ENCODE measurements around the gene ANHX. TPM values are rescaled to one million over a fixed set of nuclear protein-coding genes. Genes with fewer than 3 reads are reported as not detected.

The ANHX gene
- total RNA-seq, 3 donors from 2014 or later (not counting 1 experiment from before 2014, with no cell fraction given) = not detected

DNA sequence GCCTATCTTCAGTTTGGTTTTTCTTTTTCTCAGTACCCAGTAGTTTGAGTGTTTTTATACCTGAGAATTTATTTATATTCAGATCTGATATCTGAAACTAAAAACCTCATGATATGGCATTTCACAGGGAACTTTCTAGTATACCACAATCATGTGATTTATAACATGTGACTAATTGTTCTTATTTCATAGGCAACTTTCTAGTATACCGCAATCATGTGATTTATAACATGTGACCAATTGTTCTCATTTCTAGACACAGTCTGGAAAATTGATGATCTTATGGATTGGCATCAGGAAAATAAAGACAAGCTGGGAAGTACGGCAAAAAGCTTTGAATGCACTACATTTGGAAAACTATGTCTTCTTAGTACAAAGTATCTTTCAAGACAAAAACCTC lies 33.8 kb downstream of the ANHX start:
- Histone ChIP-seq H3K4me1 (ENCODE audit: control insufficient read depth, insufficient read depth, low read length) (no peaks in the 10 kb centered on the region), H3K27ac (ENCODE audit: low read length) (no peak overlapping the region), H3K27me3 (ENCODE audit: control insufficient read depth, insufficient read depth, low read length) (no peaks in the 10 kb centered on the region), H3K4me3 (ENCODE audit: low read length) (no peak overlapping the region), H3K9me3 (ENCODE audit: control insufficient read depth, insufficient read depth, low read length) (peaks cover 32% of the 10 kb centered on the region), H3K36me3 (ENCODE audit: control insufficient read depth, insufficient read depth, low read length) (peaks cover 27% of the 10 kb centered on the region)
- H3K9me3 Mint-ChIP-seq = peaks cover 11 to 20% of the 10 kb centered on the region in 2 donors
- no peak for TF ChIP-seq CTCF (IDR thresholded peaks at IDR 0.05)
- DNase-seq = no peak
- no peak overlapping the region for H3K4me3 Mint-ChIP-seq
- WGBS (ENCODE audit: insufficient coverage) = no CpG with 5 or more reads among the region's 2 CpGs
- no peaks in the 10 kb centered on the region for H3K27me3 Mint-ChIP-seq (ENCODE audit: low read depth in 2 of 2)
- H3K36me3 Mint-ChIP-seq = peaks cover 66% of the 10 kb centered on the region
- intact Hi-C loops (cut with micrococcal nuclease) = no loop called here
- ATAC-seq = no peak
- H3K27ac Mint-ChIP-seq = no peak overlapping the region
- no peaks in the 10 kb centered on the region for H3K4me1 Mint-ChIP-seq

GRCh38 chr12:133192847-133193246 lies 42.8 kb downstream of the ANHX start:
- H3K27ac Mint-ChIP-seq = no peak overlapping the region
- H3K4me3 Mint-ChIP-seq = no peak overlapping the region
- H3K4me1 Mint-ChIP-seq = peaks cover 0 to 4% of the 10 kb centered on the region in 2 donors
- H3K9me3 ChIP-seq (ENCODE audit: control insufficient read depth, insufficient read depth, low read length) = peaks cover 56% of the 10 kb centered on the region
- no peak for TF ChIP-seq CTCF (IDR thresholded peaks at IDR 0.05)
- H3K4me3 ChIP-seq (ENCODE audit: low read length) = no peak overlapping the region
- WGBS (ENCODE audit: insufficient coverage) = 97% methylated on average over 5 of the region's 5 CpGs
- H3K4me1 ChIP-seq (ENCODE audit: control insufficient read depth, insufficient read depth, low read length) = no peaks in the 10 kb centered on the region
- no peak overlapping the region for H3K27ac ChIP-seq (ENCODE audit: low read length)
- peaks cover 84% of the 10 kb centered on the region for H3K36me3 Mint-ChIP-seq
- no peak for ATAC-seq
- DNase-seq = no peak
- peaks cover 20 to 36% of the 10 kb centered on the region in 2 donors for H3K9me3 Mint-ChIP-seq
- no peaks in the 10 kb centered on the region for H3K27me3 ChIP-seq (ENCODE audit: control insufficient read depth, insufficient read depth, low read length)
- intact Hi-C loops (cut with micrococcal nuclease) = no loop called here
- no peaks in the 10 kb centered on the region for H3K27me3 Mint-ChIP-seq (ENCODE audit: low read depth in 2 of 2)
- H3K36me3 ChIP-seq (ENCODE audit: control insufficient read depth, insufficient read depth, low read length) = peaks cover 77% of the 10 kb centered on the region

- Histone ChIP-seq H3K4me3 (ENCODE audit: low read length) (no peak overlapping the region), H3K27me3 (ENCODE audit: control insufficient read depth, insufficient read depth, low read length) (no peaks in the 10 kb centered on the region), H3K4me1 (ENCODE audit: control insufficient read depth, insufficient read depth, low read length) (no peaks in the 10 kb centered on the region), H3K9me3 (ENCODE audit: control insufficient read depth, insufficient read depth, low read length) (peaks cover 66% of the 10 kb centered on the region), H3K36me3 (ENCODE audit: control insufficient read depth, insufficient read depth, low read length) (peaks cover 86% of the 10 kb centered on the region), H3K27ac (ENCODE audit: low read length) (no peak overlapping the region)
- Mint-ChIP-seq H3K36me3 (peaks cover 96% of the 10 kb centered on the region), H3K9me3 (peaks cover 21 to 35% of the 10 kb centered on the region in 2 donors), H3K27ac (no peak overlapping the region), H3K27me3 (ENCODE audit: low read depth in 2 of 2) (no peaks in the 10 kb centered on the region), H3K4me1 (peaks cover 9 to 13% of the 10 kb centered on the region in 2 donors), H3K4me3 (no peak overlapping the region)
- 100% methylated on average over 1 of the region's 2 CpGs for WGBS (ENCODE audit: insufficient coverage)
- no peak for TF ChIP-seq CTCF (IDR thresholded peaks at IDR 0.05)
- intact Hi-C loops (cut with micrococcal nuclease) = no loop called here
- DNase-seq (no peak), ATAC-seq (no peak)
Observed at GRCh38 chr12:133190176-133190575, 45.5 kb downstream of the ANHX start.
